OCI-LY7 (cell line): ENCODE data around the gene LRRC4C. TPM values are rescaled to one million over a fixed set of nuclear protein-coding genes. Genes with fewer than 3 reads are reported as not detected.

Experiments
- BruUV-seq: library from RNA; stranded (reverse); fragments of 400-500 nt; replicated peaks from 2 replicates; lab custom pipeline; 2021; lab: Mats Ljungman, UMichigan
- CTCF ChIA-PET: fragments of 300-600 bp; sonication (Branson Sonifier 250); formaldehyde crosslinking; loops from one replicate; lab custom pipeline; 2022; ENCODE audit warnings: antibody characterized with exemption; ENCODE audit not compliant: unreplicated experiment; lab: Charles Lee
- POLR2A ChIA-PET: fragments of 300-600 bp; sonication (Branson Sonifier 250); formaldehyde crosslinking; loops from one replicate; lab custom pipeline; 2022; ENCODE audit warnings: antibody characterized with exemption; lab: Charles Lee
- DNase-seq: peaks from one replicate; pipeline ENCODE4 v3.0.0-alpha.2; 2015; ENCODE audit warnings: low spot score
- H2AFZ ChIP-seq: fragments of 200-600 bp; sonication (generic), shearing (Covaris generic); 2 replicates; pipeline ENCODE4 v1.6.1; 2014; ENCODE audit warnings: mild to moderate bottlenecking, antibody characterized with exemption, low read length, moderate library complexity
- H3K27ac ChIP-seq: fragments of 200-600 bp; sonication (generic); 2 replicates; pipeline ENCODE4 v1.5.1; 2014; ENCODE audit warnings: mixed run types, low read depth, mild to moderate bottlenecking, moderate library complexity, low read length, inconsistent platforms; ENCODE audit not compliant: poor library complexity, severe bottlenecking
- H3K36me3 ChIP-seq: fragments of 200-600 bp; sonication (generic); 2 replicates; pipeline ENCODE4 v1.6.1; 2014; ENCODE audit warnings: mild to moderate bottlenecking, antibody characterized with exemption, low read length, moderate library complexity, mixed read lengths; ENCODE audit not compliant: insufficient read depth
- H3K4me1 ChIP-seq: fragments of 200-600 bp; sonication (generic); 2 replicates; pipeline ENCODE4 v1.5.1; 2014; ENCODE audit warnings: mild to moderate bottlenecking, low read length; ENCODE audit not compliant: insufficient read depth, poor library complexity, severe bottlenecking
- H3K4me2 ChIP-seq: fragments of 200-600 bp; sonication (generic); 2 replicates; pipeline ENCODE4 v1.6.1; 2014; ENCODE audit warnings: mild to moderate bottlenecking, low read length
- H3K4me3 ChIP-seq: fragments of 200-600 bp; sonication (generic); 2 replicates; pipeline ENCODE4 v1.5.1; 2014; ENCODE audit warnings: mild to moderate bottlenecking, low read depth, low read length; ENCODE audit not compliant: poor library complexity, severe bottlenecking
- H3K79me2 ChIP-seq: fragments of 200-600 bp; sonication (generic); 2 replicates; pipeline ENCODE4 v1.6.1; 2016; ENCODE audit warnings: low read depth, mild to moderate bottlenecking, low read length, moderate library complexity, mixed read lengths; ENCODE audit not compliant: insufficient read depth
- H3K9me2 ChIP-seq: fragments of 200-600 bp; sonication (generic); 2 replicates; pipeline ENCODE4 v1.6.1; 2016; ENCODE audit warnings: mild to moderate bottlenecking, low read length, mixed read lengths; ENCODE audit not compliant: insufficient read depth
- H3K9me3 ChIP-seq: fragments of 200-600 bp; sonication (generic); 2 replicates; pipeline ENCODE4 v1.6.1; 2014; ENCODE audit warnings: mild to moderate bottlenecking, mixed run types, low read length, mixed read lengths
- H4K20me1 ChIP-seq: fragments of 200-600 bp; sonication (generic); 2 replicates; pipeline ENCODE4 v1.6.1; 2014; ENCODE audit warnings: mild to moderate bottlenecking, antibody characterized with exemption, low read length, moderate library complexity, mixed read lengths; ENCODE audit not compliant: insufficient read depth
- CTCF ChIP-seq: fragments of 200-600 bp; sonication (generic); conservative IDR thresholded peaks from 2 replicates; pipeline ENCODE4 v1.5.1; 2014; ENCODE audit warnings: mild to moderate bottlenecking, antibody characterized with exemption, low read length, moderate library complexity, mixed read lengths
- EZH2phosphoT487 ChIP-seq: fragments of 200-600 bp; sonication (generic); IDR thresholded peaks from 2 replicates; pipeline ENCODE4 v1.6.1; 2018; ENCODE audit warnings: low read depth, borderline replicate concordance, mild to moderate bottlenecking, mixed run types, antibody characterized with exemption, low read length, moderate library complexity, mixed read lengths
- intact Hi-C: fragments of 100-400 bp; cut with micrococcal nuclease; formaldehyde crosslinking; loops from one replicate; pipeline ENCODE4 v1.10.0; 2022; ENCODE audit not compliant: unreplicated experiment
- total RNA-seq, 2 experiments: library from RNA; depleted of rRNA in 1 of 2; stranded (reverse); fragments of >200 nt in 1 of 2; shearing (Covaris generic) in 1 of 2; gene quantifications; 2 replicates each; pipeline ENCODE4 v1.2.3, GENCODE V29; 2014 to 2022

Gene LRRC4C
- total RNA-seq, 2 experiments from 2014 or later, result not detected

- Histone ChIP-seq H2AFZ (no peak overlapping the region), H3K4me3 (no peak overlapping the region)
- CTCF ChIA-PET, result no interaction called here
Observed at GRCh38 chr11:40316171-40316570, 1143.3 kb downstream of the LRRC4C start.

GRCh38 chr11:40315122-40315521 is 1144.3 kb downstream of the LRRC4C start:
- Histone ChIP-seq H4K20me1 (no peaks in the 10 kb centered on the region), H3K4me1 (no peaks in the 10 kb centered on the region), H2AFZ (no peak overlapping the region), H3K36me3 (no peaks in the 10 kb centered on the region), H3K9me2 (no peaks in the 10 kb centered on the region), H3K79me2 (no peaks in the 10 kb centered on the region), H3K9me3 (no peaks in the 10 kb centered on the region), H3K4me3 (no peak overlapping the region), H3K4me2 (no peak overlapping the region), H3K27ac (no peak overlapping the region)
- CTCF ChIA-PET, result no interaction called here
- POLR2A ChIA-PET, result interaction anchor here (0.7 kb wide), 1 partner anchor 730 kb away, joined by 3 read pairs; no protein-coding TSS in a partner anchor
- no TSS peak for BruUV-seq
- intact Hi-C loops, result no loop called here
- no peak for DNase-seq
- TF ChIP-seq EZH2phosphoT487 (no peak), CTCF (no peak)

More at GRCh38 chr11:40316171-40316570, 1143.3 kb downstream of the LRRC4C start:
- no peak for DNase-seq
- no peaks in the 10 kb centered on the region for H3K79me2 ChIP-seq
- H3K36me3 ChIP-seq, result no peaks in the 10 kb centered on the region
- H3K27ac ChIP-seq, result no peak overlapping the region
- intact Hi-C loops, result no loop called here
- no peaks in the 10 kb centered on the region for H4K20me1 ChIP-seq
- no peak for TF ChIP-seq EZH2phosphoT487
- TF ChIP-seq CTCF, result no peak
- no peaks in the 10 kb centered on the region for H3K9me3 ChIP-seq
- H3K9me2 ChIP-seq, result no peaks in the 10 kb centered on the region
- no peak overlapping the region for H3K4me2 ChIP-seq
- no TSS peak for BruUV-seq
- no peaks in the 10 kb centered on the region for H3K4me1 ChIP-seq
- POLR2A ChIA-PET, result no interaction called here

GRCh38 chr11:40314327-40314726 is 1145.1 kb downstream of the LRRC4C start:
- POLR2A ChIA-PET, result interaction anchor here (1.2 kb wide), 1 partner anchor 23 kb away, joined by 3 read pairs; no protein-coding TSS in a partner anchor
- no peaks in the 10 kb centered on the region for H4K20me1 ChIP-seq
- DNase-seq, result no peak
- no peaks in the 10 kb centered on the region for H3K36me3 ChIP-seq
- H3K4me2 ChIP-seq, result no peak overlapping the region
- no peak for TF ChIP-seq EZH2phosphoT487
- no peak for TF ChIP-seq CTCF
- H3K9me3 ChIP-seq, result no peaks in the 10 kb centered on the region
- no peak overlapping the region for H3K4me3 ChIP-seq
- no peak overlapping the region for H3K27ac ChIP-seq
- no peaks in the 10 kb centered on the region for H3K4me1 ChIP-seq
- no TSS peak for BruUV-seq
- CTCF ChIA-PET, result no interaction called here
- H2AFZ ChIP-seq, result no peak overlapping the region
- intact Hi-C loops, result no loop called here
- H3K79me2 ChIP-seq, result no peaks in the 10 kb centered on the region
- no peaks in the 10 kb centered on the region for H3K9me2 ChIP-seq
